Fibroblast of skin of left quadriceps (primary cell): ENCODE data around the gene CDC42BPB.

Source experiments
- DNase-seq, 2 experiments: peaks; one replicate each; pipeline ENCODE4 v3.0.0-alpha.2; 2013; ENCODE audit warnings: low read depth in 2 of 2

The CDC42BPB gene

GRCh38 chr14:102993523-102993922 lies 63.8 kb downstream of the CDC42BPB start:
- DNase-seq: no peak

GRCh38 chr14:102991376-102991775 lies 66.0 kb downstream of the CDC42BPB start:
- no peak for DNase-seq

GRCh38 chr14:102988054-102988453 lies 69.3 kb downstream of the CDC42BPB start:
- DNase-seq: no peak

GRCh38 chr14:102986810-102987579 lies 70.4 kb downstream of the CDC42BPB start:
- DNase-seq: no peak

- no peak for DNase-seq
These were observed 71.7 kb downstream of the CDC42BPB start for GRCh38 chr14:102985665-102986064.

- no peak for DNase-seq
These were observed 72.8 kb downstream of the CDC42BPB start for GRCh38 chr14:102984336-102985102.

GRCh38 chr14:102983496-102983895 lies 73.9 kb downstream of the CDC42BPB start:
- DNase-seq: no peak

- DNase-seq: no peak
These were observed 74.4 kb downstream of the CDC42BPB start for GRCh38 chr14:102982852-102983470.

- DNase-seq: no peak
These were observed 76.9 kb downstream of the CDC42BPB start for GRCh38 chr14:102980409-102980810.

- DNase-seq: no peak
These were observed 77.9 kb downstream of the CDC42BPB start for GRCh38 chr14:102979406-102979805.

- no peak for DNase-seq
These were observed 79.9 kb downstream of the CDC42BPB start for GRCh38 chr14:102977475-102977874.

GRCh38 chr14:102975662-102976061 lies 81.7 kb downstream of the CDC42BPB start:
- no peak for DNase-seq

GRCh38 chr14:102973706-102974285 lies 83.6 kb downstream of the CDC42BPB start:
- DNase-seq: no peak

GRCh38 chr14:102971836-102972606 lies 85.3 kb downstream of the CDC42BPB start:
- DNase-seq: no peak

GRCh38 chr14:102971314-102971713 lies 86.0 kb downstream of the CDC42BPB start:
- DNase-seq: no peak

- no peak for DNase-seq
These were observed 86.9 kb downstream of the CDC42BPB start for GRCh38 chr14:102970496-102970895.

- no peak for DNase-seq
These were observed 87.4 kb downstream of the CDC42BPB start for GRCh38 chr14:102969901-102970300.

GRCh38 chr14:102969060-102969791 lies 88.1 kb downstream of the CDC42BPB start:
- no peak for DNase-seq

GRCh38 chr14:102968306-102968705 lies 89.0 kb downstream of the CDC42BPB start:
- no peak for DNase-seq

GRCh38 chr14:102967506-102967795 lies 89.9 kb downstream of the CDC42BPB start:
- no peak for DNase-seq
